GM19193 (cell line): ENCODE results near the gene OTOS.

Source experiments
- POLR2A ChIP-seq: IDR thresholded peaks from 4 replicates; pipeline ENCODE4 v1.6.1; 2011; ENCODE audit not compliant: insufficient read depth, insufficient read length; ENCODE audit errors: extremely low read depth

OTOS gene

GRCh38 chr2:240140511-240140910, at the start of gene OTOS:
OTOS (minus strand) TSS chr2:240140658; CDS start chr2:240140326, 332 bp downstream.
- no peak for TF ChIP-seq POLR2A

GRCh38 chr2:240189686-240190085, 49.2 kb upstream of the OTOS start:
- no peak for TF ChIP-seq POLR2A

GRCh38 chr2:240187989-240188590, 47.6 kb upstream of the OTOS start:
- TF ChIP-seq POLR2A, result no peak

GRCh38 chr2:240186191-240186725, 45.8 kb upstream of the OTOS start:
- no peak for TF ChIP-seq POLR2A

- no peak for TF ChIP-seq POLR2A
These were observed 44.2 kb upstream of the OTOS start for GRCh38 chr2:240184656-240185055.

GRCh38 chr2:240183875-240184590, 43.6 kb upstream of the OTOS start:
- TF ChIP-seq POLR2A, result no peak

- TF ChIP-seq POLR2A, result no peak
These were observed 42.8 kb upstream of the OTOS start for GRCh38 chr2:240183006-240183874.

- TF ChIP-seq POLR2A, result no peak
These were observed 42.0 kb upstream of the OTOS start for GRCh38 chr2:240182476-240182875.

- TF ChIP-seq POLR2A, result no peak
These were observed 41.5 kb upstream of the OTOS start for GRCh38 chr2:240182001-240182400.

- no peak for TF ChIP-seq POLR2A
These were observed 39.6 kb upstream of the OTOS start for GRCh38 chr2:240179941-240180666.

- no peak for TF ChIP-seq POLR2A
These were observed 38.8 kb upstream of the OTOS start for GRCh38 chr2:240179186-240179815.

GRCh38 chr2:240178564-240178963, 38.1 kb upstream of the OTOS start:
- no peak for TF ChIP-seq POLR2A

- no peak for TF ChIP-seq POLR2A
These were observed 34.0 kb upstream of the OTOS start for GRCh38 chr2:240174496-240174895.
